HepG2 (cell line): ENCODE measurements around the gene EMC9. TPM values are rescaled to one million over a fixed set of nuclear protein-coding genes. Genes with fewer than 3 reads are reported as not detected.
A peak's percentile ranks its signal among the peaks of the same experiment; 100 is the strongest.

Experiments
- CEBPZ ChIP-seq: IDR thresholded peaks from 2 replicates; pipeline ENCODE4 v1.6.1; 2012; ENCODE audit warnings: low read length, improper control_type of control experiment
- HNF4A ChIP-seq: sonication (generic); formaldehyde crosslinking; IDR thresholded peaks from 2 replicates; pipeline ENCODE4 v1.4.0; 2020; ENCODE audit warnings: missing genetic modification reagents
- NFKB2 ChIP-seq: sonication (generic); formaldehyde crosslinking; IDR thresholded peaks from 2 replicates; pipeline ENCODE4 v1.4.0; 2020; ENCODE audit warnings: missing genetic modification reagents, borderline replicate concordance
- SATB2 ChIP-seq: sonication (generic); formaldehyde crosslinking; IDR thresholded peaks from 2 replicates; pipeline ENCODE4 v1.5.0; 2020; ENCODE audit warnings: missing genetic modification reagents
- SIX4 ChIP-seq: sonication (generic); formaldehyde crosslinking; IDR thresholded peaks from 2 replicates; pipeline ENCODE4 v1.4.0; 2020; ENCODE audit warnings: missing genetic modification reagents
- THYN1 ChIP-seq: sonication (generic); formaldehyde crosslinking; IDR thresholded peaks from 2 replicates; pipeline ENCODE4 v1.8.1; 2023; ENCODE audit warnings: low read depth, mild to moderate bottlenecking, moderate library complexity, missing genetic modification reagents, borderline replicate concordance
- ZBTB4 ChIP-seq: sonication (generic); formaldehyde crosslinking; IDR thresholded peaks from 2 replicates; pipeline ENCODE4 v1.4.0; 2020; ENCODE audit warnings: missing genetic modification reagents, mild to moderate bottlenecking, borderline replicate concordance
- ZNF136 ChIP-seq: sonication (generic); formaldehyde crosslinking; IDR thresholded peaks from 2 replicates; pipeline ENCODE4 v1.8.1; 2022; ENCODE audit warnings: low read depth, mild to moderate bottlenecking, moderate library complexity, missing genetic modification reagents
- ZNF274 ChIP-seq: sonication (generic); formaldehyde crosslinking; IDR thresholded peaks from 2 replicates; pipeline ENCODE4 v1.5.1; 2020; ENCODE audit warnings: mild to moderate bottlenecking, missing genetic modification reagents
- ZNF512 ChIP-seq: sonication (generic); formaldehyde crosslinking; IDR thresholded peaks from 2 replicates; pipeline ENCODE4 v1.4.0; 2020; ENCODE audit warnings: mild to moderate bottlenecking, missing genetic modification reagents
- ZNF574 ChIP-seq: sonication (generic); formaldehyde crosslinking; IDR thresholded peaks from 2 replicates; pipeline ENCODE4 v1.4.0; 2020; ENCODE audit warnings: missing genetic modification reagents
- ZNF629 ChIP-seq: sonication (generic); formaldehyde crosslinking; conservative IDR thresholded peaks from 2 replicates; pipeline ENCODE4 v1.5.0; 2020; ENCODE audit warnings: missing genetic modification reagents
- ZNF761 ChIP-seq: sonication (generic); formaldehyde crosslinking; conservative IDR thresholded peaks from 2 replicates; pipeline ENCODE4 v1.4.0; 2020; ENCODE audit warnings: mild to moderate bottlenecking, missing genetic modification reagents
- ZSCAN29 ChIP-seq: sonication (generic); formaldehyde crosslinking; conservative IDR thresholded peaks from 2 replicates; pipeline ENCODE4 v1.4.0; 2020; ENCODE audit warnings: mild to moderate bottlenecking, missing genetic modification reagents
- ZSCAN31 ChIP-seq: sonication (generic); formaldehyde crosslinking; IDR thresholded peaks from 2 replicates; pipeline ENCODE4 v1.5.0; 2020; ENCODE audit warnings: low read depth, mild to moderate bottlenecking, missing genetic modification reagents
- polyA plus RNA-seq, 8 experiments: library from polyadenylated mRNA; depleted of rRNA in 3 of 8; stranded (reverse) in 7 of 8; unstranded in 1 of 8; fragments of >200 nt; fragmentation: Illumina TruSeq in 4 of 8; extraction: Trizol in 4 of 8; gene quantifications; 2 replicates each; pipeline versions ENCODE4 v1.2.1 to v1.2.3, GENCODE V29; 2011 to 2016; ENCODE audit warnings: low read depth in 4 of 8, missing spikeins in 1 of 8, mixed read lengths in 1 of 8; ENCODE audit not compliant: insufficient read depth in 1 of 8
- total RNA-seq, 5 experiments: library from RNA; depleted of rRNA; stranded (reverse); fragments of >200 nt; fragmentation: Illumina TruSeq; extraction: Trizol; gene quantifications; 2 replicates each; pipeline ENCODE4 v1.2.3, GENCODE V29; 2016; ENCODE audit warnings: low read depth in 1 of 5

EMC9 gene
- total and polyA plus RNA-seq, 2 of the 13 experiments (the other 11 are each of a cell fraction or from before 2014, with no cell fraction given) = 60.5 to 78.7 TPM

GRCh38 chr14:24129410-24129998, 11.9 kb downstream of the EMC9 start (continued):
- TF ChIP-seq CEBPZ = no peak
- TF ChIP-seq SATB2 (CRISPR knock-in tag) = no peak
- no peak for TF ChIP-seq THYN1 (CRISPR knock-in tag)
- no peak for TF ChIP-seq ZNF629 (CRISPR knock-in tag)
- no peak for TF ChIP-seq ZBTB4 (CRISPR knock-in tag)
- no peak for TF ChIP-seq ZNF512 (CRISPR knock-in tag)
- peak; percentile 43; the same call in 1 of the 2 replicates for TF ChIP-seq HNF4A (CRISPR knock-in tag)
- TF ChIP-seq ZNF761 (CRISPR knock-in tag) = no peak
- no peak for TF ChIP-seq ZSCAN29
- TF ChIP-seq ZNF274 = no peak
- no peak for TF ChIP-seq SIX4 (CRISPR knock-in tag)
- no peak for TF ChIP-seq ZSCAN31 (CRISPR knock-in tag)
- TF ChIP-seq NFKB2 (CRISPR knock-in tag) = no peak
- TF ChIP-seq ZNF136 (CRISPR knock-in tag) = no peak
- peak; percentile 37 for TF ChIP-seq ZNF574
